HG03039 (cell line): Measurements from ENCODE around the gene LRRC2.
"Not testable (repeated sequence)": the region's sequence is repeated elsewhere in the genome, so short reads cannot be mapped to it uniquely, and the experiment has no call there.

ENCODE experiments used
- ATAC-seq: cut with Tn5 transposase; IDR thresholded peaks from one replicate; pipeline ENCODE4 v1.9.1; 2021; ENCODE audit warnings: mild to moderate bottlenecking, moderate library complexity; ENCODE audit not compliant: unreplicated experiment

LRRC2 gene

DNA sequence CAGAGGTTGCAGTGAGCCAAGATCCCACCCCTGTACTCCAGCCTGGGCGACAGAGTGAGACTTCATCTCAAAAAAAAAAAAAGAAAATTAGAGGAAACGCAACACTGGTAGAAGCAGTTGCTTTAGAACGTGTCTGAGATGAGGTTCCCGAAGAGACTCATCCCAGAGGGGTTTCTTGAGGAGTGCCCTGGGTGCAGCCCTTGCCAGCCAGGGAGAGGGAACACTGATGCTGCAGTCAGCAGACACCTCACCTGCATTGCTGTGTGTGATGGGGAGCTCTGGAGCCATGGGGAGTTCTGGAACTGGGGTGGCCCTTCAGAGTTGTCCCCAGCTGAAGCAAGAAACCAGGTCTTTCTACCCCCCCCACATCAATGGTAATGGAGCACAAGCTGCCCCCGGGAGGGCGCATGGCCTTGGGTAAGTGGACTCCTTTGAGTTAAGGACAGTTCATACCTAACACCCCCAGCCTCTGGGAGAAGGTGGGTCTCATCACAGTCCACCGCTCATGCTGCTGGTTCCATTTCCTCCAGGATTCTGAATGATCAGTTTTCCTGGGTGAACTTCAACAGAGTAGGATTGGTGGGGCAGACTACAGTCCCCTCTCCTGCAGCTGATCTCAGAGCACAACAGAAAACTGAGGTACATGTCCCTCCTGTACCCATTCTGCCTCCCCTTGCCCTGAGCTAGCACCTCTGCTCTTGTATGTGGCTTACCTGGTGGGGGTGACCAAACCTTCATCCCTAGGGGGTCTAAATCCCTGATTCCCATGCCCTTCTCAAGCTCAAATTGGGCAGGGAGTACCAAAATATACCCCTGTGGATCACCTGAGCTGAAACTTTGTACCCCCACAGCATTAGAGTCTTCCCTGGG is 18.7 kb upstream of the LRRC2 start:
- ATAC-seq: no peak

- ATAC-seq: no peak
These were observed 14.6 kb upstream of the LRRC2 start for GRCh38 chr3:46580675-46581074.

DNA sequence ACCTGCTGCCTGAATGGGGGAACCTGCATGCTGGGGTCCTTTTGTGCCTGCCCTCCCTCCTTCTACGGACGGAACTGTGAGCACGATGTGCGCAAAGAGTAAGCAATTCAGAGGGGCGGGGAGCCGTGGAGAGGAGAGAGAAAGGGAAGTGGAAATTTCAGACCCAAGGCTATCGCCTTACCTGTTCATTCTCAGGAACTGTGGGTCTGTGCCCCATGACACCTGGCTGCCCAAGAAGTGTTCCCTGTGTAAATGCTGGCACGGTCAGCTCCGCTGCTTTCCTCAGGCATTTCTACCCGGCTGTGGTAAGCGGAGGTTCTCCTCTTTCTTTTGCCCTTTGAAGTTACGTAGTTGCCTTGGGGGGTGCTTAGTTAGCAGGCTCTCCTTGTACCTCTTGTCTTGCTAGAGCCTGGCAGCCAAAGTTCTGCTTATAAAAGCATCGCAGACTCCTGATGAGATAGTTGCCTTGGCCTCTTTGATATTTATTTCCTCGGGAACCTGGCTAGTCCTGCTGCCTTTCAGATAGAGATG is 13.7 kb upstream of the LRRC2 start:
- ATAC-seq: no peak

DNA sequence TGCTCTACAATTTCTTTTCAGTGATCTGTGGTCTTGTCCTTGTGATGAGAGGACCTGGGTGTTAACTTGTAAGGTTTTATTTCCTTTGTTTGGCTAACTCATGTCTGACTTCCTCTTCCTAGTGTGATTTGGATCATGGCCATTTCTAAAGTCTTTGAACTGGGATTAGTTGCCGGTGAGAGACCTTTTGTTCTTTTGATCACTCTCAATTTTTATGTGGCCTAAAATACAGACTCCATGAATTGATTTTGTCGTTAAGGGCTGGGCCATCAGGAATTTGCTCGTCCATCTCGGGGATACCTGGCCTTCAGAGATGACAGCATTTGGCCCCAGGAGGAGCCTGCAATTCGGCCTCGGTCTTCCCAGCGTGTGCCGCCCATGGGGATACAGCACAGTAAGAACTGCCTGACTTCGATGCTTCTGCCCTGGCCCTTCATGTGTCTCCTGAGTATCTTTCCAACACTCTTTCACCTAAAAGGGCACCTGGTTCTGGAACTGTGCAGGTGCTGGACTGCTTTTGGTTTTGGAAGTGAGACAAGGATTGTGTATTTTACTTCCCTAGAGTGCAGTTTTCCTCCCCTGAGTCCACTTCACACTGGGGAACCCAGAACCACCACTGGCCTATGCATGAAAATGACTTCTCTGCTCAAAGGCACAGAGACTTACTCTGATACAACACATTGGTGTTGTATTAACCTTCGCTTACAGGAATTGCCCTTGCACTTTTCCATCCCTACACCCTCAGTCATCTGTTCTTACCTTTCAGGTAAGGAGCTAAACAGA is 13.1 kb upstream of the LRRC2 start:
- ATAC-seq: no peak

DNA sequence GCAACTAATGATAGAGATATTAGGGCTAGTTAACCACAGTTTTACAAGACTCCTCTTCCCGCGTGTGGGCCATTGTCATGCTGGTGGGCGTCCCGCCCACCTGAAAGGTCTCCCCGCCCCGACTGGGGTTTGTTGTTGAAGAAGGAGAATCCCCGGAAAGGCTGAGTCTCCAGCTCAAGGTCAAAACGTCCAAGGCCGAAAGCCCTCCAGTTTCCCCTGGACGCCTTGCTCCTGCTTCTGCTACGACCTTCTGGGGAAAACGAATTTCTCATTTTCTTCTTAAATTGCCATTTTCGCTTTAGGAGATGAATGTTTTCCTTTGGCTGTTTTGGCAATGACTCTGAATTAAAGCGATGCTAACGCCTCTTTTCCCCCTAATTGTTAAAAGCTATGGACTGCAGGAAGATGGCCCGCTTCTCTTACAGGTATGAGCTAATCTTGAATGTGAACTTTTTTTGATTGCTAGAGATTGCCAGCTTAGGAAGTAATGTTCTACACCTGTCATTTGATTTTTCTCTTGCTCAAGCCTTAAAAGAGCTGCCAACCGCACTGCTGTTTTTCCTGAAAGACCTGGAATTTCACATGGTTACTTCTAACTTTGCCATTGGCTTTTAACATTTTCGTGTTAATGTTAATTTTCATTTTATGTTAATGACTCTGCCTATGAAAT is 11.6 kb upstream of the LRRC2 start:
- not testable (repeated sequence) for ATAC-seq

GRCh38 chr3:46576879-46577278 is 10.8 kb upstream of the LRRC2 start:
- ATAC-seq: no peak

GRCh38 chr3:46576386-46576785 is 10.3 kb upstream of the LRRC2 start:
- no peak for ATAC-seq

DNA sequence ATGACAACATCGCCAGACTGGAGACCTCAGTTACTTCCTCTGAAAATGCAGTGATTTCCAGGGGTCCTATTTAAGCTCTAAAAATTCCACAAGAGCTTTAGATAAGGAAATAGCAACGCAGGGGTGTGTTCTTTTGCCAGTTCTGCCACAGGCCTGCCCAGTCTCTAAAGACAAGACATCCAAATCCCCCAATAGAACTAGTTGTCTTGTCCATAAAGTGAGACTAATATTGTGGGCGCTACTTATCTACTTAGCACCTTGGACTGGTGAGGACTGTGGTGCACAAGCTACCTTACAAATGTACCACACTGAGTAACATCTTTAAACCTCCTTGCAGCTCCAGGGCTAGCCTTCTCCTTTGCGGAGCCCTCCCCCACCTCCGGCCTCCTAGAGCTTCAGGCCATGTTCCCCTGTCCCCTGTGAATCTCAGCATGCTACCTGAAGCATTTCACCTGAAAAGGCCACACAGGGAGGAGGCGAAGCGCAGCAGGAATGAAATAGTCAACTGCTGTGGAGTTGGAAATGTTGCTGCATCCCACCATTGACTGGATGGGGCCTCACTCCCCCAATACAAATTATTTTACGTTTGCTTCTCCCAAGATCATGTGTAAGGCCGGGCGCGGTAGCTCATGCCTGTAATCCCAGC is 9.6 kb upstream of the LRRC2 start:
- ATAC-seq: no peak

- ATAC-seq: no peak
These were observed 8.9 kb upstream of the LRRC2 start for GRCh38 chr3:46574881-46575576.

- no peak for ATAC-seq
These were observed 8.1 kb upstream of the LRRC2 start for GRCh38 chr3:46574243-46574646.

- no peak for ATAC-seq
These were observed 7.6 kb upstream of the LRRC2 start for GRCh38 chr3:46573701-46574100.

- no peak for ATAC-seq
These were observed 5.6 kb upstream of the LRRC2 start for GRCh38 chr3:46571684-46572083.

DNA sequence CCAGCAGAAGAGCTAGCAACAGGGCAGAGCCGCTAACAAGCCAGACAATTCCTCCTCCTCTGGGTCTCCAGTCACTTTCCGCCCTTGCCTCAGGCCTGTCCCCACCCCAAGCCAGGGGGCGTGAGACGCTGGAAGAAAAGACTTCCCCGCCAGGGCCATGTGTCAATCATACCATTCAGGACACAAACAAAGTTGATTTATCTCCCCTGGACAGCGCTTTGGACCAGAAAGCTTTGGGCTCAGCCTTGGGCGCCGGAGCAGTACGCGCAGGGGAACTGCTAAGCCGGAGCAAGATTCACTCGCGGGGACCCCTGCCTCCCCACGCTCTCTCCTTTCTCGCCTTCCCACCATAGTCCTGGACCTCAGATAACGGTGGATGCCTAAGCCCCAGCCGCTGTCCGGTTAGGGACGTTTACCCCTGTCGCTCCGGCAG is 479 bp downstream of the LRRC2 start:
- no peak for ATAC-seq

GRCh38 chr3:46565077-46565476 is 1.0 kb downstream of the LRRC2 start:
- no peak for ATAC-seq

- ATAC-seq: no peak
These were observed 1.7 kb downstream of the LRRC2 start for GRCh38 chr3:46564190-46565021.

- no peak for ATAC-seq
These were observed 4.2 kb downstream of the LRRC2 start for GRCh38 chr3:46561951-46562350.

DNA sequence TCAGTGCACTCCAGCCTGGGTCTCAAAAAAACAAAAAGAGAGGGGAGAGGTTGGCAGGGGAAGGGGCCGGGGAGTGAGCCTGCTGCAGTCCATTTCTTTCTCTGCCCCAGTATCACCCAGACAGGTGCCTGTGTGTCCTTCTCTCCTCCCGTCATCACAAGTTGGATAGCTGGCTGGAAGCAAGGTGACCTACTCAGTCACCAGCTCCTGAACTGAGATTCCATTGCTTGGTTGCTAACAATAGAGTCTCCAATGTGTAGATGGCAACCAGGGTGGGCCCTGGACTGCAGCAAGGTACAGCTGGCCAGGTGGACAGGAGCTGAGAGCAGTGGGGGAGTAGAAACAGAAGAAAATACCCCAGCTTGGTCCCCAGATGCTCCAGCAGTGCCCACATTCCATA is 4.6 kb downstream of the LRRC2 start:
- no peak for ATAC-seq

- no peak for ATAC-seq
These were observed 6.9 kb downstream of the LRRC2 start for GRCh38 chr3:46559091-46559704.
